Endodermal cell (in vitro differentiated cells): ENCODE measurements around the gene TAF11L2. TPM values are rescaled to one million over a fixed set of nuclear protein-coding genes. Genes with fewer than 3 reads are reported as not detected.

Experiments used
- DNase-seq: peaks from one replicate; pipeline ENCODE4 v3.0.0-alpha.2; 2017
- H3K27ac ChIP-seq: 2 replicates; pipeline ENCODE4 v1.5.1; 2013; ENCODE audit warnings: mild to moderate bottlenecking, low read depth, low read length, moderate library complexity
- H3K27me3 ChIP-seq: 2 replicates; pipeline ENCODE4 v1.6.1; 2013; ENCODE audit warnings: mild to moderate bottlenecking, low read length, moderate library complexity; ENCODE audit not compliant: insufficient read depth, control insufficient read depth, poor library complexity, severe bottlenecking
- H3K36me3 ChIP-seq: 2 replicates; pipeline ENCODE4 v1.7.0; 2013; ENCODE audit warnings: mild to moderate bottlenecking, low read length, moderate library complexity; ENCODE audit not compliant: control insufficient read depth, insufficient read depth
- H3K4me1 ChIP-seq: one replicate; pipeline ENCODE4 v1.7.0; 2013; ENCODE audit warnings: low read length; ENCODE audit not compliant: control insufficient read depth, insufficient read depth
- H3K4me3 ChIP-seq: 2 replicates; pipeline ENCODE4 v1.5.1; 2013; ENCODE audit warnings: mild to moderate bottlenecking, low read length, moderate library complexity
- H3K9ac ChIP-seq: 2 replicates; pipeline ENCODE4 v1.6.1; 2013; ENCODE audit warnings: mild to moderate bottlenecking, low read length, moderate library complexity; ENCODE audit not compliant: poor library complexity, severe bottlenecking; ENCODE audit errors: extremely low read depth
- H3K9me3 ChIP-seq: 2 replicates; pipeline ENCODE4 v1.6.1; 2013; ENCODE audit warnings: mild to moderate bottlenecking, low read length, moderate library complexity; ENCODE audit not compliant: control insufficient read depth
- H3K27ac Mint-ChIP-seq: 2 replicates; pipeline ENCODE4 v1.8.0; 2020; ENCODE audit warnings: mixed read lengths
- H3K27me3 Mint-ChIP-seq: 2 replicates; pipeline ENCODE4 v1.8.0; 2021; ENCODE audit warnings: mild to moderate bottlenecking, mixed read lengths; ENCODE audit not compliant: insufficient read depth
- H3K36me3 Mint-ChIP-seq: 2 replicates; pipeline ENCODE4 v1.8.0; 2020; ENCODE audit warnings: low read depth, mixed read lengths
- H3K4me1 Mint-ChIP-seq: 2 replicates; pipeline ENCODE4 v1.8.0; 2020; ENCODE audit warnings: mixed read lengths
- H3K4me3 Mint-ChIP-seq: 2 replicates; pipeline ENCODE4 v1.8.0; 2020; ENCODE audit warnings: mild to moderate bottlenecking, moderate library complexity, mixed read lengths
- H3K9me3 Mint-ChIP-seq: 2 replicates; pipeline ENCODE4 v1.8.0; 2020; ENCODE audit warnings: mild to moderate bottlenecking, mixed read lengths
- CTCF ChIP-seq: fragments of 200-600 bp; sonication (generic); conservative IDR thresholded peaks from 2 replicates; pipeline ENCODE4 v1.5.0; 2021; ENCODE audit warnings: antibody characterized with exemption, mild to moderate bottlenecking
- WGBS, 2 experiments: methylation state at CpG; one replicate each; pipeline versions ENCODE4 v1.1.5 to v1.1.7; 2013; ENCODE audit warnings: missing lambda C conversion rate in 2 of 2, mixed read lengths in 1 of 2; ENCODE audit not compliant: insufficient coverage in 1 of 2, insufficient read length in 1 of 2; 5-methylcytosine and 5-hydroxymethylcytosine counted together
- total RNA-seq, 2 donors: library from RNA; stranded (reverse); fragmentation: NEBNext Ultra II Directional in 1 of 2; extraction: Animal tissue kit (Norgen Biotek cat#: 25700) in 1 of 2; gene quantifications; 2 replicates in 1 of 2; 3 replicates in 1 of 2; pipeline ENCODE4 v1.2.1, GENCODE V29; 2021

Gene TAF11L2
- total RNA-seq, 2 donors from 2014 or later = not detected

GRCh38 chr5:17477043-17477442 lies 21.0 kb upstream of the TAF11L2 start:
- no peaks in the 10 kb centered on the region for H3K27me3 ChIP-seq
- Mint-ChIP-seq H3K4me1 (peaks cover 3% of the 10 kb centered on the region), H3K9me3 (no peaks in the 10 kb centered on the region), H3K27ac (no peak overlapping the region), H3K4me3 (no peak overlapping the region), H3K27me3 (no peaks in the 10 kb centered on the region), H3K36me3 (no peaks in the 10 kb centered on the region)
- no peak overlapping the region for H3K9ac ChIP-seq
- H3K27ac ChIP-seq = no peak overlapping the region
- 67 to 95% methylated on average over 1 to 3 of the region's 3 CpGs for WGBS, 2 experiments
- H3K36me3 ChIP-seq = no peaks in the 10 kb centered on the region
- DNase-seq = no peak
- no peak overlapping the region for H3K4me3 ChIP-seq
- H3K4me1 ChIP-seq = no peaks in the 10 kb centered on the region
- H3K9me3 ChIP-seq = no peaks in the 10 kb centered on the region
- no peak for TF ChIP-seq CTCF

GRCh38 chr5:17477573-17478265 lies 20.3 kb upstream of the TAF11L2 start:
- no peak overlapping the region for H3K9ac ChIP-seq
- no peak overlapping the region for H3K4me3 Mint-ChIP-seq
- H3K36me3 ChIP-seq = no peaks in the 10 kb centered on the region
- H3K27ac Mint-ChIP-seq = no peak overlapping the region
- TF ChIP-seq CTCF = no peak
- H3K4me3 ChIP-seq = no peak overlapping the region
- H3K9me3 Mint-ChIP-seq = no peaks in the 10 kb centered on the region
- no peak overlapping the region for H3K27ac ChIP-seq
- WGBS, 2 experiments = 87 to 90% methylated on average over 6 to 7 of the region's 7 CpGs
- no peaks in the 10 kb centered on the region for H3K27me3 ChIP-seq
- peaks cover 3% of the 10 kb centered on the region for H3K4me1 Mint-ChIP-seq
- H3K27me3 Mint-ChIP-seq = no peaks in the 10 kb centered on the region
- no peak for DNase-seq
- no peaks in the 10 kb centered on the region for H3K9me3 ChIP-seq
- no peaks in the 10 kb centered on the region for H3K36me3 Mint-ChIP-seq
- H3K4me1 ChIP-seq = no peaks in the 10 kb centered on the region

- Mint-ChIP-seq H3K36me3 (no peaks in the 10 kb centered on the region), H3K27me3 (no peaks in the 10 kb centered on the region), H3K4me3 (no peak overlapping the region), H3K4me1 (peaks cover 3% of the 10 kb centered on the region), H3K27ac (no peak overlapping the region), H3K9me3 (no peaks in the 10 kb centered on the region)
- no peak for TF ChIP-seq CTCF
- Histone ChIP-seq H3K27me3 (no peaks in the 10 kb centered on the region), H3K9me3 (no peaks in the 10 kb centered on the region), H3K27ac (no peak overlapping the region), H3K36me3 (no peaks in the 10 kb centered on the region), H3K4me3 (no peak overlapping the region), H3K9ac (no peak overlapping the region), H3K4me1 (no peaks in the 10 kb centered on the region)
- 77 to 86% methylated on average over 1 to 4 of the region's 4 CpGs for whole genome bisulfite sequencing, 2 experiments
- DNase-seq = no peak
These were observed 16.7 kb upstream of the TAF11L2 start for GRCh38 chr5:17481378-17481777.
